Mesenchymal stem cell (in vitro differentiated cells and primary cell): ENCODE data around the gene CACNA1E.

Experiments used
- DNase-seq: peaks from one replicate; pipeline ENCODE4 v3.0.0-alpha.2; 2013
- H2AFZ ChIP-seq: one replicate; pipeline ENCODE4 v1.6.1; 2013; ENCODE audit warnings: low read depth, mild to moderate bottlenecking, control low read depth, inconsistent platforms, low read length, moderate library complexity
- H2AK5ac ChIP-seq: 2 replicates; pipeline ENCODE4 v1.6.1; 2013; ENCODE audit warnings: low read length, moderate library complexity, mild to moderate bottlenecking, inconsistent platforms; ENCODE audit not compliant: severe bottlenecking
- H2BK120ac ChIP-seq: one replicate; pipeline ENCODE4 v1.6.1; 2013; ENCODE audit warnings: low read depth, mild to moderate bottlenecking, inconsistent platforms, low read length, moderate library complexity
- H2BK12ac ChIP-seq, 2 experiments: one replicate each; pipeline ENCODE4 v1.6.1; 2013; ENCODE audit warnings: inconsistent platforms in 2 of 2, low read length in 2 of 2, mild to moderate bottlenecking in 2 of 2, moderate library complexity in 2 of 2, control low read depth in 1 of 2
- H2BK15ac ChIP-seq: one replicate; pipeline ENCODE4 v1.6.1; 2013; ENCODE audit warnings: mild to moderate bottlenecking, low read depth, inconsistent platforms; ENCODE audit not compliant: poor library complexity, severe bottlenecking
- H2BK5ac ChIP-seq: 2 replicates; pipeline ENCODE4 v1.6.1; 2013; ENCODE audit warnings: low read depth, mild to moderate bottlenecking, low read length, control low read depth, inconsistent platforms; ENCODE audit not compliant: poor library complexity, severe bottlenecking
- H3K14ac ChIP-seq, 2 experiments: one replicate each; pipeline ENCODE4 v1.6.1; 2013; ENCODE audit warnings: inconsistent platforms in 2 of 2, low read length in 2 of 2, control low read depth in 1 of 2, mild to moderate bottlenecking in 1 of 2, moderate library complexity in 1 of 2
- H3K18ac ChIP-seq, 2 experiments: one replicate each; pipeline ENCODE4 v1.6.1; 2013; ENCODE audit warnings: inconsistent platforms in 2 of 2, low read length in 2 of 2, control low read depth in 1 of 2, low read depth in 1 of 2, mild to moderate bottlenecking in 1 of 2
- H3K23ac ChIP-seq, 2 experiments: one replicate each; pipeline ENCODE4 v1.6.1; 2013; ENCODE audit warnings: inconsistent platforms in 2 of 2, low read length in 2 of 2, mild to moderate bottlenecking in 2 of 2, moderate library complexity in 2 of 2, control low read depth in 1 of 2
- H3K27ac ChIP-seq: 2 replicates; pipeline ENCODE4 v1.5.1; 2013; ENCODE audit warnings: mild to moderate bottlenecking, moderate library complexity, low read length, control low read depth, inconsistent platforms; ENCODE audit not compliant: poor library complexity, severe bottlenecking
- H3K27me3 ChIP-seq, 2 experiments: 2 replicates each; pipeline versions ENCODE4 v1.6.1 to v1.7.0; 2013; ENCODE audit warnings: low read length in 2 of 2, mild to moderate bottlenecking in 2 of 2, moderate library complexity in 2 of 2, control low read depth in 1 of 2, inconsistent platforms in 1 of 2; ENCODE audit not compliant: control insufficient read depth in 1 of 2, insufficient read depth in 1 of 2
- H3K36me3 ChIP-seq, 2 experiments: 2 replicates each; pipeline versions ENCODE4 v1.6.1 to v1.7.0; 2013; ENCODE audit warnings: low read length in 2 of 2, control low read depth in 1 of 2, inconsistent platforms in 1 of 2, low read depth in 1 of 2, mild to moderate bottlenecking in 1 of 2; ENCODE audit not compliant: insufficient read depth in 2 of 2, control insufficient read depth in 1 of 2
- H3K4ac ChIP-seq, 2 experiments: one replicate each; pipeline ENCODE4 v1.6.1; 2013; ENCODE audit warnings: inconsistent platforms in 2 of 2, low read length in 2 of 2, mild to moderate bottlenecking in 2 of 2, moderate library complexity in 2 of 2, control low read depth in 1 of 2, low read depth in 1 of 2
- H3K4me1 ChIP-seq: 2 replicates; pipeline ENCODE4 v1.6.1; 2013; ENCODE audit warnings: low read depth, low read length, control low read depth; ENCODE audit not compliant: control insufficient read depth, insufficient read depth
- H3K4me2 ChIP-seq: 2 replicates; pipeline ENCODE4 v1.6.1; 2013; ENCODE audit warnings: low read length, mild to moderate bottlenecking, inconsistent platforms; ENCODE audit not compliant: poor library complexity, severe bottlenecking
- H3K4me3 ChIP-seq, 2 experiments: 2 replicates each; pipeline versions ENCODE4 v1.5.1 to v1.7.0; 2013; ENCODE audit warnings: low read length in 2 of 2, mild to moderate bottlenecking in 2 of 2, control low read depth in 1 of 2, low read depth in 1 of 2; ENCODE audit not compliant: insufficient read depth in 1 of 2
- H3K79me1 ChIP-seq: replicated peaks from 2 replicates; pipeline ENCODE4 v1.6.1; 2013; ENCODE audit warnings: mild to moderate bottlenecking, control low read depth, low read length, inconsistent platforms; ENCODE audit not compliant: poor library complexity, severe bottlenecking
- H3K9ac ChIP-seq: 2 replicates; pipeline ENCODE4 v1.7.0; 2013; ENCODE audit warnings: mild to moderate bottlenecking, low read length, moderate library complexity
- H3K9me3 ChIP-seq: 2 replicates; pipeline ENCODE4 v1.7.0; 2013; ENCODE audit warnings: mild to moderate bottlenecking, low read length; ENCODE audit not compliant: control insufficient read depth
- H4K8ac ChIP-seq: one replicate; pipeline ENCODE4 v1.6.1; 2013; ENCODE audit warnings: inconsistent platforms, mild to moderate bottlenecking, low read length, moderate library complexity
- H4K91ac ChIP-seq: one replicate; pipeline ENCODE4 v1.6.1; 2013; ENCODE audit warnings: mild to moderate bottlenecking, low read length, inconsistent platforms
- WGBS: methylation state at CpG from one replicate; pipeline ENCODE4 v1.1.7; 2013; ENCODE audit warnings: mixed read lengths; 5-methylcytosine and 5-hydroxymethylcytosine counted together

Gene CACNA1E

GRCh38 chr1:181743878-181744312, 260.6 kb downstream of the CACNA1E start:
- no peak overlapping the region for H3K4ac ChIP-seq
- no peaks in the 10 kb centered on the region for H3K36me3 ChIP-seq
- no peak overlapping the region for H2BK5ac ChIP-seq
- no peak overlapping the region for H3K14ac ChIP-seq
- no peaks in the 10 kb centered on the region for H3K27me3 ChIP-seq
- no peak overlapping the region for H3K27ac ChIP-seq
- H3K79me1 ChIP-seq = no peaks in the 10 kb centered on the region
- no peak overlapping the region for H2AK5ac ChIP-seq
- no peak overlapping the region for H3K9ac ChIP-seq
- no peak overlapping the region for H4K8ac ChIP-seq
- H2BK12ac ChIP-seq = no peak overlapping the region
- no peaks in the 10 kb centered on the region for H3K9me3 ChIP-seq
- H2AFZ ChIP-seq = no peak overlapping the region
- no peak overlapping the region for H2BK120ac ChIP-seq
- H3K4me1 ChIP-seq = no peaks in the 10 kb centered on the region
- WGBS = 66% methylated on average over 6 of the region's 6 CpGs
- H2BK15ac ChIP-seq = no peak overlapping the region
- no peak overlapping the region for H3K4me2 ChIP-seq
- no peak overlapping the region for H3K18ac ChIP-seq
- H4K91ac ChIP-seq = no peak overlapping the region
- DNase-seq = no peak
- no peak overlapping the region for H3K23ac ChIP-seq
- no peak overlapping the region for H3K4me3 ChIP-seq

- H2AK5ac ChIP-seq = no peak overlapping the region
- no peak overlapping the region for H3K27ac ChIP-seq
- no peak overlapping the region for H3K4me2 ChIP-seq
- H2BK12ac ChIP-seq = no peak overlapping the region
- no peaks in the 10 kb centered on the region for H3K27me3 ChIP-seq
- no peak overlapping the region for H3K4ac ChIP-seq
- no peak overlapping the region for H3K9ac ChIP-seq
- H3K23ac ChIP-seq = no peak overlapping the region
- H2BK15ac ChIP-seq = no peak overlapping the region
- H3K4me1 ChIP-seq = no peaks in the 10 kb centered on the region
- no peak overlapping the region for H2AFZ ChIP-seq
- H3K18ac ChIP-seq = no peak overlapping the region
- H3K36me3 ChIP-seq = no peaks in the 10 kb centered on the region
- 44% methylated on average over 1 of the region's 2 CpGs for WGBS
- no peak overlapping the region for H2BK5ac ChIP-seq
- H3K4me3 ChIP-seq = no peak overlapping the region
- DNase-seq = no peak
- H4K8ac ChIP-seq = no peak overlapping the region
- H3K14ac ChIP-seq = no peak overlapping the region
- no peaks in the 10 kb centered on the region for H3K79me1 ChIP-seq
- no peaks in the 10 kb centered on the region for H3K9me3 ChIP-seq
- no peak overlapping the region for H4K91ac ChIP-seq
- H2BK120ac ChIP-seq = no peak overlapping the region
These were observed 262.9 kb downstream of the CACNA1E start for GRCh38 chr1:181746224-181746623.

- Histone ChIP-seq H3K79me1 (no peaks in the 10 kb centered on the region), H3K9ac (no peak overlapping the region), H3K27ac (no peak overlapping the region), H3K36me3 (no peaks in the 10 kb centered on the region), H2BK120ac (no peak overlapping the region), H3K4ac (no peak overlapping the region), H2AK5ac (no peak overlapping the region), H4K8ac (no peak overlapping the region), H4K91ac (no peak overlapping the region), H2BK5ac (no peak overlapping the region), H3K27me3 (no peaks in the 10 kb centered on the region), H3K4me1 (no peaks in the 10 kb centered on the region), H2BK12ac (no peak overlapping the region), H2BK15ac (no peak overlapping the region), H3K4me3 (no peak overlapping the region), H3K23ac (no peak overlapping the region), H2AFZ (no peak overlapping the region), H3K18ac (no peak overlapping the region), H3K4me2 (no peak overlapping the region), H3K14ac (no peak overlapping the region), H3K9me3 (no peaks in the 10 kb centered on the region)
- no peak for DNase-seq
- 100% methylated on average over 1 of the region's 2 CpGs for WGBS
These were observed 264.7 kb downstream of the CACNA1E start for GRCh38 chr1:181748013-181748412.

GRCh38 chr1:181754103-181754502, 270.8 kb downstream of the CACNA1E start:
- H2BK15ac ChIP-seq = no peak overlapping the region
- H4K91ac ChIP-seq = no peak overlapping the region
- no peak overlapping the region for H2BK12ac ChIP-seq
- no peak overlapping the region for H3K14ac ChIP-seq
- H2AFZ ChIP-seq = no peak overlapping the region
- H3K36me3 ChIP-seq = no peaks in the 10 kb centered on the region
- 68% methylated on average over 3 of the region's 4 CpGs for WGBS
- H2BK120ac ChIP-seq = no peak overlapping the region
- H3K9me3 ChIP-seq = no peaks in the 10 kb centered on the region
- H2BK5ac ChIP-seq = no peak overlapping the region
- H4K8ac ChIP-seq = no peak overlapping the region
- H3K4me3 ChIP-seq = no peak overlapping the region
- no peak overlapping the region for H3K4ac ChIP-seq
- H3K27ac ChIP-seq = no peak overlapping the region
- no peak overlapping the region for H2AK5ac ChIP-seq
- H3K27me3 ChIP-seq = no peaks in the 10 kb centered on the region
- H3K23ac ChIP-seq = no peak overlapping the region
- no peak for DNase-seq
- H3K9ac ChIP-seq = no peak overlapping the region
- H3K4me1 ChIP-seq = no peaks in the 10 kb centered on the region
- H3K79me1 ChIP-seq = no peaks in the 10 kb centered on the region
- no peak overlapping the region for H3K4me2 ChIP-seq
- no peak overlapping the region for H3K18ac ChIP-seq
